Activated B cell treated with CpG ODN at 0.5 μM for 24 hours (primary cell): ENCODE results near the gene ZNF490. TPM values are rescaled to one million over a fixed set of nuclear protein-coding genes. Genes with fewer than 3 reads are reported as not detected.
A peak's percentile ranks its signal among the peaks of the same experiment; 100 is the strongest.

Source experiments
- ATAC-seq: fragments of 200-7000 bp; cut with Tn5 transposase; one replicate; pipeline ENCODE4 v1.10.0; 2021; ENCODE audit warnings: low read depth, mild to moderate bottlenecking, moderate library complexity
- CTCF ChIA-PET: fragments of 350-600 bp; sonication (Branson Sonifier 250); formaldehyde crosslinking; loops from one replicate; lab custom pipeline; 2021; ENCODE audit warnings: antibody characterized with exemption; lab: Charles Lee
- POLR2A ChIA-PET: fragments of 350-600 bp; sonication (Branson Sonifier 250); formaldehyde crosslinking; loops from one replicate; lab custom pipeline; 2021; ENCODE audit warnings: antibody characterized with exemption; lab: Charles Lee
- DNase-seq: peaks from one replicate; pipeline ENCODE4 v3.0.0; 2022
- H3K27ac Mint-ChIP-seq: one replicate; pipeline ENCODE4 v1.8.0; 2020; ENCODE audit warnings: mixed read lengths
- H3K27me3 Mint-ChIP-seq: one replicate; pipeline ENCODE4 v1.8.0; 2021; ENCODE audit warnings: mixed read lengths
- H3K36me3 Mint-ChIP-seq: one replicate; pipeline ENCODE4 v1.8.0; 2021; ENCODE audit warnings: low read depth, mixed read lengths
- H3K4me1 Mint-ChIP-seq: one replicate; pipeline ENCODE4 v1.8.0; 2021; ENCODE audit warnings: mixed read lengths
- H3K4me3 Mint-ChIP-seq: one replicate; pipeline ENCODE4 v1.8.0; 2020; ENCODE audit warnings: mild to moderate bottlenecking, mixed read lengths
- H3K9me3 Mint-ChIP-seq: one replicate; pipeline ENCODE4 v1.8.0; 2020; ENCODE audit warnings: mixed read lengths
- intact Hi-C: fragments of 100-400 bp; cut with micrococcal nuclease; formaldehyde crosslinking; loops from one replicate; pipeline ENCODE4 v1.15.1; 2024
- total RNA-seq: library from RNA; stranded (reverse); gene quantifications from 2 replicates; pipeline ENCODE4 v1.2.3, GENCODE V29; 2022
- TF ChIP-seq, protein P1 (sequence below): fragments of 200-600 bp; IDR thresholded peaks from one replicate; pipeline ENCODE4 v1.8.0; 2022; ENCODE audit warnings: antibody characterized with exemption, mild to moderate bottlenecking

The ZNF490 gene
- 15.6 TPM in 2 replicates for total RNA-seq

DNA sequence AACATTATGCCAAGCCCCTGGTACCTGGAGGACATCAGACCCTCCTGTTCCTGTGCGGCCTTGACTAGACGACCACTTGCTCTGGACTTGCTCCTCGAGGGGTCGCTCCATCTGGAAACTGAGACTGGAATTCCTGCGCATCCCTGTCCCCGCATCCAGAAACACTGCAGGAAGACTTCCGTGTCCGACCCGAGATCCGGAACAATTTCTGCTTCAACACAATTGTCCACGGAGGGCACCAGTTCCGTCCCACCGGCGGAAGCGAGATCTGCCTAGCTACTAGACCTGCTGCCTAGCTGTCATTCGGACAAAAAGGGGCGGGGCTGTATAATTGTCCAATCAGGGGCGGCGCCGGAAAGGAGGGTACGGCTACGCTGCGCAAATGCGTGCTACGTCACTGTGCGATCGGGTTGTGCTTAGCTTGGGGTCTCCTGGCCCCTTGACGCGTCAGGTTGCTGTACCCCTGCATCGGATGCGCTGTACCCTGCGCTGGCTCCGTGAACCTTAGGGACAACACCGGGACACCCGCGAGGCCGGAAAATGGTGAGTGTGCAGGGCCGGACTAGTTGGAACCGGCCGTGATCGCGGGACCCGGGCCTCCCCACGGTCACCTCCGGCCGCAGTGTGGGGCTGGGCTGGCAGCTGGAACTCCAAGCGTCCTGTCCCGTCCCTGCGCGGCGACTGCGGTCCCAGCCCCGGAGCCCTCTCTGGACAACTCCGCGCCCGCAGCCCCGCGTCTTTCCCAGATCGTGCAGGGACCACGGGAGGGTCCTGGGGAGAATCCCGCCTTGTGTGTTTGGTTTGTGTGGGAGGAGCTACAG is at the start of gene ZNF490, which contains the start of gene ZNF791:
ZNF490 (minus strand) TSS at position 274 of the 821 bp plus-strand sequence; CDS start at position 141, 133 bp downstream.
ZNF791 (plus strand) TSS at position 381 of the 821 bp plus-strand sequence; CDS start at position 541, 160 bp downstream.
- peaks cover 30% of the 10 kb centered on the region for H3K36me3 Mint-ChIP-seq
- ATAC-seq (peak; percentile 80), DNase-seq (peak; percentile 89)
- H3K27me3 Mint-ChIP-seq, result no peaks in the 10 kb centered on the region
- H3K27ac Mint-ChIP-seq, result peak within 1 kb of the TSS; percentile 100
- CTCF ChIA-PET, result interaction anchor here (0.6 to 1.5 kb wide), 5 partner anchors 29 to 355 kb away, joined by 3 to 5 read pairs (median 3); no protein-coding TSS in a partner anchor
- H3K4me1 Mint-ChIP-seq, result peaks cover 66% of the 10 kb centered on the region
- POLR2A ChIA-PET, result interaction anchor here (0.6 to 4.7 kb wide), 19 partner anchors 9 to 1038 kb away, joined by 3 to 74 read pairs (median 4); partner anchors contain the start of genes DHPS, JUNB, MAN2B1 and WDR83
- intact Hi-C loops, result loop anchor here (1.0 to 5.0 kb wide), 7 partner anchors 36 to 873 kb away; partner anchors contain the start of genes JUNB, MAN2B1, TNPO2 and WDR83
- H3K9me3 Mint-ChIP-seq, result no peaks in the 10 kb centered on the region
- peak within 1 kb of the TSS; percentile 100 for H3K4me3 Mint-ChIP-seq
- TF ChIP-seq, protein P1, sequence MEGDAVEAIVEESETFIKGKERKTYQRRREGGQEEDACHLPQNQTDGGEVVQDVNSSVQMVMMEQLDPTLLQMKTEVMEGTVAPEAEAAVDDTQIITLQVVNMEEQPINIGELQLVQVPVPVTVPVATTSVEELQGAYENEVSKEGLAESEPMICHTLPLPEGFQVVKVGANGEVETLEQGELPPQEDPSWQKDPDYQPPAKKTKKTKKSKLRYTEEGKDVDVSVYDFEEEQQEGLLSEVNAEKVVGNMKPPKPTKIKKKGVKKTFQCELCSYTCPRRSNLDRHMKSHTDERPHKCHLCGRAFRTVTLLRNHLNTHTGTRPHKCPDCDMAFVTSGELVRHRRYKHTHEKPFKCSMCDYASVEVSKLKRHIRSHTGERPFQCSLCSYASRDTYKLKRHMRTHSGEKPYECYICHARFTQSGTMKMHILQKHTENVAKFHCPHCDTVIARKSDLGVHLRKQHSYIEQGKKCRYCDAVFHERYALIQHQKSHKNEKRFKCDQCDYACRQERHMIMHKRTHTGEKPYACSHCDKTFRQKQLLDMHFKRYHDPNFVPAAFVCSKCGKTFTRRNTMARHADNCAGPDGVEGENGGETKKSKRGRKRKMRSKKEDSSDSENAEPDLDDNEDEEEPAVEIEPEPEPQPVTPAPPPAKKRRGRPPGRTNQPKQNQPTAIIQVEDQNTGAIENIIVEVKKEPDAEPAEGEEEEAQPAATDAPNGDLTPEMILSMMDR, result no peak

DNA sequence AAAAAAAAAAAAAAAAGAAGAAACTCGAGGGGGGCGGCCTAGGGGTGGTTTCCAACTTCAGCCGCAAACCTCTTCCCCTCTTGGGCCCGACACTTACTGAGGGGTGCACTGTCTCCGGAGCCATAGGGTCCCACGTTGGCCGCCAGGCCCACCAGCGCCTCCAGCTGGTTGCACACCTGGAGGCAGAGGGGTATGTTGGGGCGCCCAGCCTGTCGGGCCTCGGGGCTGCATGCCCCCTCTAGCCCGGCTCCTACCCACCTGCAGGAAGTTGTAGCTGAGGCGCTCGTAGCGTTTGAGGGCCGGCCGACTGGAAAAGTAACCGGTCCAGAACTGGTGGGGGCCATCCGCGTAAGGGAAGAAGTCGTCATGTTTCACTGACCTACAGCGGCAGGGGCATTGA is 47.4 kb upstream of the ZNF490 start:
- ChIA-PET CTCF (no interaction called here), POLR2A (interaction anchor here (0.6 to 1.5 kb wide), 5 partner anchors 9 to 442 kb away, joined by 3 to 21 read pairs (median 5); partner anchors contain the start of genes MAN2B1 and WDR83)
- ATAC-seq, result no peak
- no peaks in the 10 kb centered on the region for H3K9me3 Mint-ChIP-seq
- H3K27me3 Mint-ChIP-seq, result no peaks in the 10 kb centered on the region
- TF ChIP-seq, protein P1, result no peak
- no peak for DNase-seq
- H3K27ac Mint-ChIP-seq, result no peak overlapping the region
- H3K4me3 Mint-ChIP-seq, result no peak overlapping the region
- H3K36me3 Mint-ChIP-seq, result peaks cover 78% of the 10 kb centered on the region
- intact Hi-C loops, result no loop called here
- peaks cover 2% of the 10 kb centered on the region for H3K4me1 Mint-ChIP-seq

DNA sequence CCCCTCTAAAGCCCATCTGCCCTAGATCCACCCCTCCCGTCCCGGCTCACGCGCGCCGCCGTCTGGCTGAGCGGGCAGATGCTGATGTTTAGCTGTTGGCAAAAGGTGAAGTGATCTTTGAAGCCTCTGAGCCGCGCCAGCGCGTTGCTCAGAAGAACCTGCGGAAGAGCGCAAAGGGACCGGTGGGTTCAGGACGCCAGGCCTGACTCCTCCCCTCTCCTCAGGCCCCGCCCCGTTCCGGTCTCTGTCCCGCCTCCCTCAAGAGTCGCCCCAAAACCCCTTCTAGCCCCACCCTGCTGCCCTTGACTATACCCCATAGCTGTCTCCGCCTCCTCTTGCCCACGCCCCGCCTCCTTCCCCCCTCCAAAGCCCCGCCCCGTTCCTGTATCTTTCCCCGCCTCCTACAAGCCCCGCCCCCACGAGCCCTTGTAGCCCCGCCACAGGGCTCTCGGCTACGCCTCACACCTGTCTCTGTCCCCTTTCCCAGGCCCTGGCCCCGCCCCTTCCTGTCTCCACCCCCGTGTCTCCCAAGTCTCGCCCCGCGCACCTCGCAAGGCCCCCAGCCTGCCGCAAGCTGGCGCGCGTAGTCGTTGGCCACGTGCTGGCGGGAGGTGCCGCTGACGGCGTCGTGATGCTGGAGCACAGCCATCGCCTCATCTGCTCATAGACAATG is 46.4 kb upstream of the ZNF490 start:
- TF ChIP-seq, protein P1, result no peak
- no peak for DNase-seq
- ATAC-seq, result peak; percentile 54
- ChIA-PET CTCF (no interaction called here), POLR2A (interaction anchor here (0.7 to 1.5 kb wide), 3 partner anchors 9 to 82 kb away, joined by 3 to 21 read pairs (median 6); partner anchors contain the start of genes MAN2B1 and WDR83)
- no peak overlapping the region for H3K4me3 Mint-ChIP-seq
- H3K27ac Mint-ChIP-seq, result no peak overlapping the region
- H3K9me3 Mint-ChIP-seq, result no peaks in the 10 kb centered on the region
- H3K36me3 Mint-ChIP-seq, result peaks cover 76% of the 10 kb centered on the region
- no peaks in the 10 kb centered on the region for H3K27me3 Mint-ChIP-seq
- H3K4me1 Mint-ChIP-seq, result peaks cover 2% of the 10 kb centered on the region
- intact Hi-C loops, result no loop called here

DNA sequence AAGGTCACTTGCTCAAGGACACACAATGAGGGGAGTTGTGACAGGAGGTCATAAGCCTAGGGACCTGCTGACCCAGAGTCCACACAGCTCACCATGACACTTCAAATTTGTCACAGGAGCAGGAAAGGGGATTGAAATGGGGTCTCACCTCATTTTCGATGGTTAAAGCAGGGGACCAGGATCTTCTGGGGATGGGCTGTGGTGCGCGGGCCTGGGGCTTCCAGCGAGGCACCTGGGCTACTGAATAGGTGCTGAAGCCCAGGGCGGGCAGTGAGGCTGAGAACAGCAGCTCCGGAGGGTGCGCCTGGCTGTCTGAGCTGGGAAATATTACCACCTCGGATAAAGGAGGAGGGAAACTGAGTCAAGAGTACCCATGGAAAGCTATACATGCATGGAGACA is 44.9 kb upstream of the ZNF490 start:
- ATAC-seq, result no peak
- DNase-seq, result no peak
- Mint-ChIP-seq H3K4me3 (no peak overlapping the region), H3K4me1 (peaks cover 2% of the 10 kb centered on the region), H3K36me3 (peaks cover 76% of the 10 kb centered on the region), H3K9me3 (no peaks in the 10 kb centered on the region), H3K27ac (no peak overlapping the region), H3K27me3 (no peaks in the 10 kb centered on the region)
- ChIA-PET POLR2A (interaction anchor here (0.7 kb wide), 1 partner anchor 503 kb away, joined by 3 read pairs; no protein-coding TSS in a partner anchor), CTCF (interaction anchor here (1.2 kb wide), 1 partner anchor 16 kb away, joined by 4 read pairs; no protein-coding TSS in a partner anchor)
- intact Hi-C loops, result no loop called here
- TF ChIP-seq, protein P1, result no peak
